Tibial artery (tissue), 4 donors: ENCODE data around the gene RNF207.

Experiments
- DNase-seq, 2 donors: peaks; one replicate each; pipeline ENCODE4 v3.0.0-alpha.2; 2019
- H3K27ac ChIP-seq, 2 donors: fragments of 200-600 bp; sonication (generic) in 1 of 2; 1 replicate in 1 of 2; 2 replicates in 1 of 2; pipeline ENCODE4 v1.5.1; 2018 to 2019; ENCODE audit warnings: mild to moderate bottlenecking in 1 of 2
- H3K27me3 ChIP-seq, 2 donors: fragments of 200-600 bp; sonication (generic) in 1 of 2; one replicate each; pipeline versions ENCODE4 v1.5.1 to v1.6.0; 2016 to 2019
- H3K36me3 ChIP-seq, 3 donors: fragments of 200-600 bp; sonication (generic) in 2 of 3; one replicate each; pipeline ENCODE4 v1.5.1; 2016 to 2019; ENCODE audit warnings: mild to moderate bottlenecking in 2 of 3
- H3K4me1 ChIP-seq, 4 donors: fragments of 200-600 bp; sonication (generic) in 2 of 4; 1 replicate in 3 of 4; 2 replicates in 1 of 4; pipeline ENCODE4 v1.5.1; 2016 to 2019
- H3K4me3 ChIP-seq, 2 donors: fragments of 200-600 bp; sonication (generic) in 1 of 2; 1 replicate in 1 of 2; 2 replicates in 1 of 2; pipeline ENCODE4 v1.5.1; 2018 to 2019; ENCODE audit warnings: mild to moderate bottlenecking in 2 of 2
- H3K9me3 ChIP-seq, 3 donors: fragments of 200-600 bp; sonication (generic) in 1 of 3; one replicate each; pipeline ENCODE4 v1.5.1; 2016 to 2019
- CTCF ChIP-seq, 2 experiments: fragments of 200-600 bp in 1 of 2; fragments of 450-650 bp in 1 of 2; IDR thresholded peaks; one replicate each; pipeline ENCODE4 v1.5.1; 2017 to 2019; ENCODE audit warnings: antibody characterized with exemption in 2 of 2, mild to moderate bottlenecking in 1 of 2, moderate library complexity in 1 of 2
- intact Hi-C: fragments of 100-400 bp; cut with DNase I; formaldehyde crosslinking; loops from one replicate; pipeline ENCODE4 v1.15.0; 2023; ENCODE audit warnings: low total_unique reads

Gene RNF207

DNA sequence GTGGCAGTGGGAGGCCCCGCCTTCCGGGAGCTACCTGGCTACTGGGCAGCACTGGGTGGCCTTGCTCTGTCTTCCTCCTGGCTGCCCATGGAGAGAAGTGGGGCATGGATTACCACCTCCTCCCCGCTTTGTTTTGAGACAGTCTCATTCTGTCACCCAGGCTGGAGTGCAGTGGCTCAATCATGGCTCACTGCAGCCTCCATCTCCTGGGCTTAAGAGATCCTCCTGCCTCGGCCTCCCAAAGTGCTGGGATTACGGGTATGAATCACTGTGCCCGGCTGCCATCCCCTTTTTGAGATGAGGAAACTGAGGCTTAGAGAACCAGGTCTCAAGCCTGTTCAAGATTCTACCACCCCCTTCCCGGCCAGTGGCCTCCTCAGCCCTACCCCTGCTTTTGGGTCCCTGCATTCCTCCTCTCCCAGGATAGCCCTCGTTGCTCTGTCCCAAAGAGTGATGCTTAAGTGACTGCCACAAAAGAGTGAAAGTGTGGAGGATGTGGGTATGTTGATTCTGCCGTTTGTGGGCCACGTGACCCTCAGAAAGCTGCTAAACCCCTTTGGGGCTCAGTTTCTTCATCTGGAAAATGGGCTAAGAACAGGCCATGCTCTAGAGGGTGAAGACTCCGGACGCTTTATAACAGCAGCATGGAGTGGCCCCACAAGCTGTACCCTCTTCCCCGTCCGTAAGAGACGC lies 45.9 kb downstream of the RNF207 start:
- DNase-seq: no peak
- H3K36me3 ChIP-seq: peaks cover 0 to 5% (median 0%) of the 10 kb centered on the region in 3 donors
- H3K4me3 ChIP-seq: no peak overlapping the region
- intact Hi-C loops: no loop called here
- peaks cover 0 to 15% (median 4%) of the 10 kb centered on the region in 4 donors for H3K4me1 ChIP-seq
- TF ChIP-seq CTCF (IDR thresholded peaks at IDR 0.05): no peak
- no peak overlapping the region for H3K27ac ChIP-seq
- no peaks in the 10 kb centered on the region for H3K9me3 ChIP-seq
- peaks cover 0 to 71% of the 10 kb centered on the region in 2 donors for H3K27me3 ChIP-seq

GRCh38 chr1:6252374-6252710 lies 46.4 kb downstream of the RNF207 start:
- intact Hi-C loops: no loop called here
- Histone ChIP-seq H3K9me3 (no peaks in the 10 kb centered on the region), H3K27ac (no peak overlapping the region), H3K4me1 (peaks cover 0 to 15% (median 4%) of the 10 kb centered on the region in 4 donors), H3K27me3 (peaks cover 0 to 71% of the 10 kb centered on the region in 2 donors), H3K4me3 (no peak overlapping the region), H3K36me3 (peaks cover 0 to 5% (median 0%) of the 10 kb centered on the region in 3 donors)
- DNase-seq: no peak
- TF ChIP-seq CTCF (IDR thresholded peaks at IDR 0.05): no peak

DNA sequence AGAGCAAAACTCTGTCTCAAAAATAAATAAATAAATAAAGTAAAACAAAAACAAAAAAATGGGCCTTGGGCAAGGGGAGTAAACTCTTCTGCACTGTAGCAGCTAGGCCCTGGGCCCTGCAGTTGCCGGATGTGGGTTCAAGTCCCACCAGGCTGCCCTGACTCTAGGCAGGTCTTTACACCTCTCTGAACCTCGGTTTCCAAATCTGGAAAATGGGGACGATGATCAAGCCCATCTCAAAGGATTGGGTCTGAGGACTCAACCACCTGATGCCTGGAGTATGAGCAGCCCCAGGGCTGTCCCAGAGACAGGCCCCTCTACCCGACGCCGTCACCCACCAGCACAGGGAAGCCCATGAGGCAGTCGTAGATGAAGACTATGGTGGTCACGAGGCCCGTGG lies 47.5 kb downstream of the RNF207 start:
- Histone ChIP-seq H3K36me3 (peaks cover 0 to 5% (median 0%) of the 10 kb centered on the region in 3 donors), H3K4me3 (no peak overlapping the region), H3K9me3 (no peaks in the 10 kb centered on the region), H3K27me3 (peaks cover 0 to 70% of the 10 kb centered on the region in 2 donors), H3K4me1 (peaks cover 0 to 15% (median 4%) of the 10 kb centered on the region in 4 donors), H3K27ac (no peak overlapping the region)
- no peak for TF ChIP-seq CTCF (IDR thresholded peaks at IDR 0.05)
- no peak for DNase-seq
- intact Hi-C loops: no loop called here

DNA sequence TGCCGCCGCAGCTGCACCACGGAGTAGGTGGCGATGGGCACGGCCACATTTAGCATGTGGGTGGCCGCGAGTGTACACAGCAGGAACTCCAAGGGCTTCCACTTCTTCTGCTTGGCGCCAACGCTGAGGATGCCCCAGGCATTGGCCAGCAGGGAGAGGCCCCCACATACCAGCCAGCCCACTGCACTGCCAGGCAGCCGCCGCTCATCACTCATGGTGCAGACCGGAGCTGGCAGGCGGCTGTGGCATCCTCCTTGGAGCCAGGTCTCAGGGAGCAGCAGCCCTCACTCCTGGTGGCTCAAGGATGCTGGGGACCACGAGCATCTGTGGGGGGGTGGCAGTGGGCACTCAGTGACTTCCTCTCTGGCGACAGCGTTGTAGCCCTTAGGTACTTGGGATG lies 48.8 kb downstream of the RNF207 start:
- Histone ChIP-seq H3K27me3 (peaks cover 0 to 72% of the 10 kb centered on the region in 2 donors), H3K9me3 (no peaks in the 10 kb centered on the region), H3K4me3 (no peak overlapping the region), H3K27ac (no peak overlapping the region), H3K4me1 (peaks cover 0 to 11% (median 3%) of the 10 kb centered on the region in 4 donors), H3K36me3 (peaks cover 0 to 5% (median 0%) of the 10 kb centered on the region in 3 donors)
- TF ChIP-seq CTCF (IDR thresholded peaks at IDR 0.05): no peak
- intact Hi-C loops: no loop called here
- no peak for DNase-seq

DNA sequence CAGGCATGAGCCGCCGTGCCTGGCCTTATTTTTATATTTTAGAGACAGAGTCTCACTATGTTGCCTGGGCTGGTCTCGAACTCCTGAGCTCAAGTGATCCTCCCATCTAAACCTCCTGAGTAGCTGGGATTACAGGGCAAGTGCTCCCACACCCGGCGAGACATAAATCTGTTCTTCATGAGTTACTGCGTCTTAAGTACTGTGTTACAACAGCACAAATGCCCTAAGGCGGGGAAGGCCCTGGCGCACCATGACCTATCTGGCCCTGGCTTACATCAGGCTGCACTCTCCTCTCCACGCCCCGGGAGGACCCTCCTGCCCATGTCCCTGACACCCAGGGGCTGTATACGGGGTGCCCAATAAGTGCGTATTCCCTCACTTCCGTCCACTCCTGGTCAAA lies 50.7 kb downstream of the RNF207 start:
- no peak for DNase-seq
- H3K36me3 ChIP-seq: peaks cover 0 to 5% (median 0%) of the 10 kb centered on the region in 3 donors
- no peaks in the 10 kb centered on the region for H3K9me3 ChIP-seq
- no peak overlapping the region for H3K27ac ChIP-seq
- peaks cover 0 to 70% of the 10 kb centered on the region in 2 donors for H3K27me3 ChIP-seq
- no peak overlapping the region for H3K4me3 ChIP-seq
- TF ChIP-seq CTCF (IDR thresholded peaks at IDR 0.05): no peak
- intact Hi-C loops: no loop called here
- peaks cover 0 to 23% (median 14%) of the 10 kb centered on the region in 4 donors for H3K4me1 ChIP-seq
